UCSD-AML1 (cell line): ENCODE data around the gene SEPHS1.

Source experiments
- DNase-seq: peaks from one replicate; lab custom pipeline; 2025; ENCODE audit not compliant: unreplicated experiment; lab: John Stamatoyannopoulos, UW

SEPHS1 gene

GRCh38 chr10:13328613-13329012, 19.5 kb downstream of the SEPHS1 start:
- DNase-seq, result no peak

- no peak for DNase-seq
These were observed 20.0 kb downstream of the SEPHS1 start for GRCh38 chr10:13328126-13328525.

- DNase-seq, result no peak
These were observed 20.6 kb downstream of the SEPHS1 start for GRCh38 chr10:13327534-13327933.

GRCh38 chr10:13322615-13323148, 25.4 kb downstream of the SEPHS1 start:
- DNase-seq, result no peak

- DNase-seq, result no peak
These were observed 26.5 kb downstream of the SEPHS1 start for GRCh38 chr10:13321576-13321975.

GRCh38 chr10:13319166-13319565, 28.9 kb downstream of the SEPHS1 start:
- no peak for DNase-seq

- DNase-seq, result no peak
These were observed 30.6 kb downstream of the SEPHS1 start for GRCh38 chr10:13317474-13317873.

- no peak for DNase-seq
These were observed 31.3 kb downstream of the SEPHS1 start for GRCh38 chr10:13316635-13317311.

- no peak for DNase-seq
These were observed 32.7 kb downstream of the SEPHS1 start for GRCh38 chr10:13315361-13315760.

GRCh38 chr10:13311177-13311575, 36.9 kb downstream of the SEPHS1 start:
- DNase-seq, result no peak

- no peak for DNase-seq
These were observed 37.4 kb downstream of the SEPHS1 start for GRCh38 chr10:13310518-13311176.

- no peak for DNase-seq
These were observed 38.3 kb downstream of the SEPHS1 start for GRCh38 chr10:13309792-13310191.

GRCh38 chr10:13308096-13308495, 40.0 kb downstream of the SEPHS1 start:
- DNase-seq, result no peak

- no peak for DNase-seq
These were observed 42.0 kb downstream of the SEPHS1 start for GRCh38 chr10:13306103-13306502.

GRCh38 chr10:13302821-13303555, 45.1 kb downstream of the SEPHS1 start:
- no peak for DNase-seq

GRCh38 chr10:13299437-13300287, 48.4 kb downstream of the SEPHS1 start, which contains the start of gene PHYH:
TSS of gene PHYH (minus strand) at chr10:13300064. CDS start at chr10:13300042, 22 bp downstream.
- DNase-seq, result peak; percentile 88

GRCh38 chr10:13298748-13299436, 49.2 kb downstream of the SEPHS1 start:
- DNase-seq, result no peak

GRCh38 chr10:13296476-13296875, 51.6 kb downstream of the SEPHS1 start:
- DNase-seq, result no peak

- DNase-seq, result no peak
These were observed 53.3 kb downstream of the SEPHS1 start for GRCh38 chr10:13294784-13295183.
